OCI-LY7 (cell line): ENCODE measurements around the gene KRTAP5-8. TPM values are rescaled to one million over a fixed set of nuclear protein-coding genes. Genes with fewer than 3 reads are reported as not detected.

ENCODE experiments used
- BruUV-seq: library from RNA; stranded (reverse); fragments of 400-500 nt; replicated peaks from 2 replicates; lab custom pipeline; 2021; lab: Mats Ljungman, UMichigan
- CTCF ChIA-PET: fragments of 300-600 bp; sonication (Branson Sonifier 250); formaldehyde crosslinking; loops from one replicate; lab custom pipeline; 2022; ENCODE audit warnings: antibody characterized with exemption; ENCODE audit not compliant: unreplicated experiment; lab: Charles Lee
- POLR2A ChIA-PET: fragments of 300-600 bp; sonication (Branson Sonifier 250); formaldehyde crosslinking; loops from one replicate; lab custom pipeline; 2022; ENCODE audit warnings: antibody characterized with exemption; lab: Charles Lee
- DNase-seq: peaks from one replicate; pipeline ENCODE4 v3.0.0-alpha.2; 2015; ENCODE audit warnings: low spot score
- H2AFZ ChIP-seq: fragments of 200-600 bp; sonication (generic), shearing (Covaris generic); 2 replicates; pipeline ENCODE4 v1.6.1; 2014; ENCODE audit warnings: mild to moderate bottlenecking, antibody characterized with exemption, low read length, moderate library complexity
- H3K27ac ChIP-seq: fragments of 200-600 bp; sonication (generic); 2 replicates; pipeline ENCODE4 v1.5.1; 2014; ENCODE audit warnings: mixed run types, low read depth, mild to moderate bottlenecking, moderate library complexity, low read length, inconsistent platforms; ENCODE audit not compliant: poor library complexity, severe bottlenecking
- H3K36me3 ChIP-seq: fragments of 200-600 bp; sonication (generic); 2 replicates; pipeline ENCODE4 v1.6.1; 2014; ENCODE audit warnings: mild to moderate bottlenecking, antibody characterized with exemption, low read length, moderate library complexity, mixed read lengths; ENCODE audit not compliant: insufficient read depth
- H3K4me1 ChIP-seq: fragments of 200-600 bp; sonication (generic); 2 replicates; pipeline ENCODE4 v1.5.1; 2014; ENCODE audit warnings: mild to moderate bottlenecking, low read length; ENCODE audit not compliant: insufficient read depth, poor library complexity, severe bottlenecking
- H3K4me2 ChIP-seq: fragments of 200-600 bp; sonication (generic); 2 replicates; pipeline ENCODE4 v1.6.1; 2014; ENCODE audit warnings: mild to moderate bottlenecking, low read length
- H3K4me3 ChIP-seq: fragments of 200-600 bp; sonication (generic); 2 replicates; pipeline ENCODE4 v1.5.1; 2014; ENCODE audit warnings: mild to moderate bottlenecking, low read depth, low read length; ENCODE audit not compliant: poor library complexity, severe bottlenecking
- H3K79me2 ChIP-seq: fragments of 200-600 bp; sonication (generic); 2 replicates; pipeline ENCODE4 v1.6.1; 2016; ENCODE audit warnings: low read depth, mild to moderate bottlenecking, low read length, moderate library complexity, mixed read lengths; ENCODE audit not compliant: insufficient read depth
- H3K9me2 ChIP-seq: fragments of 200-600 bp; sonication (generic); 2 replicates; pipeline ENCODE4 v1.6.1; 2016; ENCODE audit warnings: mild to moderate bottlenecking, low read length, mixed read lengths; ENCODE audit not compliant: insufficient read depth
- H3K9me3 ChIP-seq: fragments of 200-600 bp; sonication (generic); 2 replicates; pipeline ENCODE4 v1.6.1; 2014; ENCODE audit warnings: mild to moderate bottlenecking, mixed run types, low read length, mixed read lengths
- H4K20me1 ChIP-seq: fragments of 200-600 bp; sonication (generic); 2 replicates; pipeline ENCODE4 v1.6.1; 2014; ENCODE audit warnings: mild to moderate bottlenecking, antibody characterized with exemption, low read length, moderate library complexity, mixed read lengths; ENCODE audit not compliant: insufficient read depth
- EZH2phosphoT487 ChIP-seq: fragments of 200-600 bp; sonication (generic); IDR thresholded peaks from 2 replicates; pipeline ENCODE4 v1.6.1; 2018; ENCODE audit warnings: low read depth, borderline replicate concordance, mild to moderate bottlenecking, mixed run types, antibody characterized with exemption, low read length, moderate library complexity, mixed read lengths
- intact Hi-C: fragments of 100-400 bp; cut with micrococcal nuclease; formaldehyde crosslinking; loops from one replicate; pipeline ENCODE4 v1.10.0; 2022; ENCODE audit not compliant: unreplicated experiment
- total RNA-seq, 2 experiments: library from RNA; depleted of rRNA in 1 of 2; stranded (reverse); fragments of >200 nt in 1 of 2; shearing (Covaris generic) in 1 of 2; gene quantifications; 2 replicates each; pipeline ENCODE4 v1.2.3, GENCODE V29; 2014 to 2022
- TF ChIP-seq, protein P1 (sequence below): fragments of 200-600 bp; sonication (generic); conservative IDR thresholded peaks from 2 replicates; pipeline ENCODE4 v1.5.1; 2014; ENCODE audit warnings: mild to moderate bottlenecking, antibody characterized with exemption, low read length, moderate library complexity, mixed read lengths

KRTAP5-8 gene
- total RNA-seq, 2 experiments from 2014 or later, result not detected

DNA sequence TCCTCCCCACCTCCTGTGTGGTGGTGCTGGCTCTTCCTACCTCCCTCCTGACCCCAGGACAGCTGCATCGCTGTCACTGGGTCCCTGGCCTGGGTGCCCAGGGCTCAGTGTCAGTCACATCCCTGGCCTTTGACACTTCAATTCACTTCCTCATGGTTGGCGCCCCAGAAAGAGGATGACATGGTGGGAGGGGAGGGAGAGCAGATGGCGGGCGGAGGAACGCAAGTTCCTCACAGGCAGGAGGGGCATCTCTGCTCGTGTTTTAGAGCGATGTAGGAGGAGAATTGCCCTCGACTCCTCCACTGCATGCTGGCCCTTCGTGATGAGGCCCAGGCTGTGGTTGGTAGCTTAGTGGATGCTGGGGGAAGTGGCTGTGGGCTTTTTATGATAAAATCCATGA lies 45.9 kb upstream of the KRTAP5-8 start:
- no peaks in the 10 kb centered on the region for H3K4me1 ChIP-seq
- H2AFZ ChIP-seq, result no peak overlapping the region
- H3K79me2 ChIP-seq, result no peaks in the 10 kb centered on the region
- H3K4me3 ChIP-seq, result no peak overlapping the region
- POLR2A ChIA-PET, result no interaction called here
- H3K36me3 ChIP-seq, result peaks cover 13% of the 10 kb centered on the region; the same call in 1 of the 2 replicates
- no peak overlapping the region for H3K27ac ChIP-seq
- TF ChIP-seq, protein P1, sequence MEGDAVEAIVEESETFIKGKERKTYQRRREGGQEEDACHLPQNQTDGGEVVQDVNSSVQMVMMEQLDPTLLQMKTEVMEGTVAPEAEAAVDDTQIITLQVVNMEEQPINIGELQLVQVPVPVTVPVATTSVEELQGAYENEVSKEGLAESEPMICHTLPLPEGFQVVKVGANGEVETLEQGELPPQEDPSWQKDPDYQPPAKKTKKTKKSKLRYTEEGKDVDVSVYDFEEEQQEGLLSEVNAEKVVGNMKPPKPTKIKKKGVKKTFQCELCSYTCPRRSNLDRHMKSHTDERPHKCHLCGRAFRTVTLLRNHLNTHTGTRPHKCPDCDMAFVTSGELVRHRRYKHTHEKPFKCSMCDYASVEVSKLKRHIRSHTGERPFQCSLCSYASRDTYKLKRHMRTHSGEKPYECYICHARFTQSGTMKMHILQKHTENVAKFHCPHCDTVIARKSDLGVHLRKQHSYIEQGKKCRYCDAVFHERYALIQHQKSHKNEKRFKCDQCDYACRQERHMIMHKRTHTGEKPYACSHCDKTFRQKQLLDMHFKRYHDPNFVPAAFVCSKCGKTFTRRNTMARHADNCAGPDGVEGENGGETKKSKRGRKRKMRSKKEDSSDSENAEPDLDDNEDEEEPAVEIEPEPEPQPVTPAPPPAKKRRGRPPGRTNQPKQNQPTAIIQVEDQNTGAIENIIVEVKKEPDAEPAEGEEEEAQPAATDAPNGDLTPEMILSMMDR, result no peak
- TF ChIP-seq EZH2phosphoT487, result no peak
- no TSS peak for BruUV-seq
- H3K4me2 ChIP-seq, result no peak overlapping the region
- CTCF ChIA-PET, result no interaction called here
- DNase-seq, result no peak
- H4K20me1 ChIP-seq, result no peaks in the 10 kb centered on the region
- no peaks in the 10 kb centered on the region for H3K9me2 ChIP-seq
- intact Hi-C loops, result no loop called here
- no peaks in the 10 kb centered on the region for H3K9me3 ChIP-seq

DNA sequence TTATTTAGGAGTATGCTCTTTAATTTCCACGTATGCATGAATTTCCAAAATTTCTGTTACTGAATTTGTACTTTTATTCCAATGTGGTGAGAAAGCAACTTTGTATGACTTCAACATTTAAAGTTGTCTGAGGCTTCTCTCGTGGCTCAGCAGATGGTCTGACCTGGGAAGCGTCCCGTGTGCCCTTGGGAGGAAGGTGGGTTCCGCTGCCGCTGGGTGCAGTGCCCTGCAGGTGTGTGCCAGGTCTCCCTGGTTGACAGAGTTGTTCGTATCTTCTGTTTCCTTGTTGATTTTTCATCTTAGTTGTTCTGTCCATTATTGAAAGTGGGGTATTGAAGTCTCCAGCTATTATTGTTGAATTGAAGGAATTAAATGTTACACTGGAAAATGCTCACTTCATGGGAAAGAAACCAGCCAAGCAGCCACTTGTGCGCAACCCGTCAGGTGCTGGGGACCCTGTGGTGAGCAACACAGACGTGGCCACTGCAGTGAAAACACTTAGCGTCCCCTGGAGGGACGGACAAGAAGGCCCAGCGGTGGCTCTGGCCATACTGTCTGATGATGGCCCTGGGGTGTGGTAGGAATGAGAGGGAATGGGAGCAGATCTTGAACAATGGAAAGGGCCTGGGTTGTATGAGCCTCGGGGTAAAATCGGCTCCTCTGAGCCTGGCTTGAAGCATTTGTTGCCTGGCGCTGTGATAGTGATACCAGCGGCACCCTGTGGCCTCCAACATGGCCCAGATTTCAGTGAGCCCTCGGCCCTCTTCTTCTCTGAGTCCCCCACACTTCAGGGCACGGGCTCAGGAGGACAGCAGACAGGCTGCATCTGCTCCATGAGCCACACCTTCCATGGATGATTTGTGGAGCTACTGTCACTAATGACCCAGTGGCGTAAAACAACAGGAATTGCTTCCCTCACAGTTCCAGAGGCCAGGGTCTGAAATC lies 42.3 kb upstream of the KRTAP5-8 start:
- TF ChIP-seq, protein P1, result no peak
- no peak for TF ChIP-seq EZH2phosphoT487
- peaks cover 36% of the 10 kb centered on the region for H3K36me3 ChIP-seq
- H3K4me3 ChIP-seq, result no peak overlapping the region
- ChIA-PET POLR2A (interaction anchor here (0.8 kb wide), 1 partner anchor 53 kb away, joined by 5 read pairs; the partner anchor contains the start of gene KRTAP5-9), CTCF (no interaction called here)
- H3K79me2 ChIP-seq, result no peaks in the 10 kb centered on the region
- H4K20me1 ChIP-seq, result no peaks in the 10 kb centered on the region
- no peak overlapping the region for H2AFZ ChIP-seq
- H3K4me2 ChIP-seq, result no peak overlapping the region
- H3K27ac ChIP-seq, result no peak overlapping the region
- H3K9me3 ChIP-seq, result no peaks in the 10 kb centered on the region
- no peaks in the 10 kb centered on the region for H3K4me1 ChIP-seq
- no peaks in the 10 kb centered on the region for H3K9me2 ChIP-seq
- intact Hi-C loops, result no loop called here
- BruUV-seq, result no TSS peak
- DNase-seq, result no peak

DNA sequence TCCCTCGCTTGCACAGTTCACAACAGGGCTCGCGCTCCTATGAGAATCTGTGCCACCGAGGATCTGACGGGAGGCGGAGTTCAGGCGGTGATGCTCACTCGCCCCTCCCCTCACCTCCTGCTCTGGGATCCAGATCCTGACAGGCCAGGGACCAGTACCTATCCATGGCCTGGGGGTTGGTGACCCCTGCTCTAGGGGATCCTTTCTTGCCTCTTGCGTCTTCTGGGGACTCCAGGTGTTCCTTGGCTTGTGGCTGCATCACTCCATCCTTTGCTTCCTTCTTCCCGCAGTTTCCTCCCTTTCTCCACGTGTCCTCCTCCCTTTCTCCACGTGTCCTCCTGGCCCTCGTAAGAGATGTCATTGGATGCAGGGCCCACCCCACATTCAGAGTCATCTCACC lies 41.4 kb upstream of the KRTAP5-8 start:
- no peak overlapping the region for H3K4me3 ChIP-seq
- no peak overlapping the region for H3K4me2 ChIP-seq
- H3K9me2 ChIP-seq, result no peaks in the 10 kb centered on the region
- no peak for DNase-seq
- ChIA-PET CTCF (no interaction called here), POLR2A (no interaction called here)
- no peaks in the 10 kb centered on the region for H3K9me3 ChIP-seq
- no peak for TF ChIP-seq EZH2phosphoT487
- TF ChIP-seq, protein P1, result no peak
- no TSS peak for BruUV-seq
- H3K27ac ChIP-seq, result no peak overlapping the region
- no peaks in the 10 kb centered on the region for H4K20me1 ChIP-seq
- H3K4me1 ChIP-seq, result no peaks in the 10 kb centered on the region
- H2AFZ ChIP-seq, result no peak overlapping the region
- intact Hi-C loops, result no loop called here
- H3K79me2 ChIP-seq, result no peaks in the 10 kb centered on the region
- peaks cover 36% of the 10 kb centered on the region for H3K36me3 ChIP-seq
